A549 (cell line): ENCODE results near the gene PRDM11. TPM values are rescaled to one million over a fixed set of nuclear protein-coding genes. Genes with fewer than 3 reads are reported as not detected.
A peak's percentile ranks its signal among the peaks of the same experiment; 100 is the strongest.

Experiments used
- ATAC-seq, 2 experiments: fragments of 200-7000 bp in 1 of 2; fragments of >200 bp in 1 of 2; cut with Nextera tagmentation in 1 of 2; cut with Tn5 transposase in 1 of 2; 3 replicates each; pipeline versions ENCODE4 v1.8.0 to v1.9.1; 2018 to 2020; ENCODE audit warnings: mild to moderate bottlenecking in 1 of 2, moderate library complexity in 1 of 2
- CTCF ChIA-PET: fragments of 300-600 bp; sonication (Branson Sonifier 250); formaldehyde crosslinking; extraction: SDS; loops from one replicate; lab custom pipeline; 2021; ENCODE audit warnings: antibody characterized with exemption, inconsistent platforms; lab: Yijun Ruan, JAX
- POLR2A ChIA-PET: fragments of 350-600 bp; formaldehyde crosslinking; extraction: SDS; loops from one replicate; lab custom pipeline; 2021; ENCODE audit warnings: antibody characterized with exemption, inconsistent platforms; lab: Yijun Ruan, JAX
- DNase-seq, 2 experiments: peaks; one replicate each; pipeline versions ENCODE4 v3.0.0 to v3.0.0-alpha.2; 2011 to 2016; ENCODE audit warnings: low read depth in 1 of 2, low spot score in 1 of 2
- FAIRE-seq: peaks from 2 replicates; lab custom pipeline; 2011; peaks lifted over from hg19 to GRCh38; lab: Jason Lieb, UNC
- H3K27ac ChIP-seq, 2 experiments: fragments of >200 bp; sonication (Bioruptor Twin); formaldehyde crosslinking; 3 replicates each; pipeline ENCODE4 v1.5.1; 2016 to 2017
- H3K4me1 ChIP-seq: fragments of >200 bp; sonication (Bioruptor Twin); formaldehyde crosslinking; 3 replicates; pipeline ENCODE4 v1.6.1; 2016
- H3K4me2 ChIP-seq: fragments of >200 bp; sonication (Bioruptor Twin); formaldehyde crosslinking; 3 replicates; pipeline ENCODE4 v1.6.1; 2016
- H3K4me3 ChIP-seq: fragments of >200 bp; sonication (Bioruptor Twin); formaldehyde crosslinking; 3 replicates; pipeline ENCODE4 v1.5.1; 2016
- H3K9me3 ChIP-seq: fragments of >200 bp; sonication (Bioruptor Twin); formaldehyde crosslinking; 3 replicates; pipeline ENCODE4 v1.6.1; 2016
- CEBPB ChIP-seq, 2 experiments: fragments of >200 bp in 1 of 2; sonication (Bioruptor Twin) in 1 of 2; formaldehyde crosslinking in 1 of 2; IDR thresholded peaks; 2 replicates each; pipeline ENCODE4 v1.6.1; 2012 to 2016
- FOSL2 ChIP-seq, 2 experiments: fragments of 450-650 bp in 1 of 2; fragments of >200 bp in 1 of 2; sonication (Bioruptor Twin) in 1 of 2; formaldehyde crosslinking; IDR thresholded peaks; 2 replicates each; pipeline versions ENCODE4 v1.5.0 to v1.6.1; 2016 to 2020; ENCODE audit warnings: mild to moderate bottlenecking in 1 of 2, moderate library complexity in 1 of 2
- HOXB13 ChIP-seq: fragments of 250-450 bp; sonication (Bioruptor Pico); IDR thresholded peaks from 2 replicates; pipeline ENCODE4 v1.5.0; 2020; ENCODE audit warnings: low read depth, mild to moderate bottlenecking, moderate library complexity
- JUN ChIP-seq, 2 experiments: fragments of >200 bp; sonication (Bioruptor Twin); formaldehyde crosslinking; IDR thresholded peaks; 2 replicates in 1 of 2; 3 replicates in 1 of 2; pipeline ENCODE4 v1.6.1; 2016 to 2017
- RAD21 ChIP-seq, 2 experiments: fragments of >200 bp in 1 of 2; sonication (Bioruptor Twin) in 1 of 2; formaldehyde crosslinking in 1 of 2; IDR thresholded peaks in 1 of 2; conservative IDR thresholded peaks in 1 of 2; 2 replicates in 1 of 2; 3 replicates in 1 of 2; pipeline ENCODE4 v1.6.1; 2012 to 2018; ENCODE audit warnings: inconsistent platforms in 1 of 2
- RARB ChIP-seq: fragments of 250-450 bp; sonication (Bioruptor Pico); IDR thresholded peaks from 2 replicates; pipeline ENCODE4 v1.8.0; 2021; ENCODE audit warnings: mild to moderate bottlenecking, moderate library complexity
- SMC3 ChIP-seq: fragments of >200 bp; sonication (Bioruptor Twin); formaldehyde crosslinking; IDR thresholded peaks from 3 replicates; pipeline ENCODE4 v1.6.1; 2018; ENCODE audit warnings: inconsistent platforms
- ZFP36 ChIP-seq: fragments of 450-650 bp; IDR thresholded peaks from 2 replicates; pipeline ENCODE4 v1.6.1; 2014; ENCODE audit warnings: borderline replicate concordance; ENCODE audit not compliant: partially characterized antibody
- ZSCAN20 ChIP-seq: fragments of 250-450 bp; sonication (Bioruptor Pico); IDR thresholded peaks from 2 replicates; pipeline ENCODE4 v1.8.0; 2022; ENCODE audit warnings: mild to moderate bottlenecking, moderate library complexity
- WGBS: methylation state at CpG from one replicate; pipeline ENCODE4 v1.1.6; 2017; ENCODE audit errors: missing lambda C conversion rate; 5-methylcytosine and 5-hydroxymethylcytosine counted together
- polyA plus RNA-seq, 4 experiments: library from polyadenylated mRNA; depleted of rRNA in 3 of 4; stranded (reverse); fragments of >200 nt; fragmentation: RNase III in 1 of 4; extraction: RNeasy Plus Mini Kit Qiagen cat#74134 plus additional on column Dnase treatment in 1 of 4; gene quantifications; 2 replicates in 3 of 4; 3 replicates in 1 of 4; pipeline ENCODE4 v1.2.3, GENCODE V29; 2011 to 2017
- TF ChIP-seq, protein P1 (sequence below): fragments of >200 bp; sonication (Bioruptor Twin); formaldehyde crosslinking; IDR thresholded peaks from 3 replicates; pipeline ENCODE4 v1.5.1; 2016
- TF ChIP-seq, protein P2 (sequence below): fragments of 150-350 bp; IDR thresholded peaks from 2 replicates; pipeline ENCODE4 v1.6.1; 2014; ENCODE audit warnings: low read depth, mild to moderate bottlenecking, low read length

PRDM11 gene
- polyA plus RNA-seq, 2 of the 4 experiments (the other 2 are of a cell fraction), result 4.3 to 5.3 TPM

DNA sequence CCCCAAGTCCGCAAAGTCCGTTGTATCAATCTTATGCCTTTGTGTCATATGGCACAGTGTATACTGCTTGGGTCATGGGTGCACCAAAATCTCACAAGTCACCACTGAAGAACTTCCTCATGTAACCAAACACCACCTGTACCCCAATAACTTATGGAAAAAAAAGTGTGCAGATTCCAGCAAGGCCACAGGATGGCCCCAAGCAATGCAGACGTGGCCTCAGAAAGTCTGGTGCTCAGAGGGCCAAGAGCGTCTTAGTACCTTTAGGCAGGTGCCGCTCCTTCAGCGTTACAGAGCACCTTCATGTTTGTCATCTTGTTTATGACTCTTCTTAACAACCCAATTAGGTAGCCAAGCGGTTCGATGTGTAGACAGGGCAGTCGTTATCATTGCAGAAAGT, 65.3 kb downstream of the PRDM11 start:
- POLR2A ChIA-PET, result no interaction called here
- Histone ChIP-seq H3K9me3 (no peaks in the 10 kb centered on the region), H3K4me3 (no peak overlapping the region), H3K4me1 (no peaks in the 10 kb centered on the region), H3K27ac (no peak overlapping the region), H3K4me2 (no peak overlapping the region)
- FAIRE-seq (no peak), ATAC-seq (peak in 1 of 2 experiments; percentile 41; a peak in 2 of 6 replicates), DNase-seq (no peak)
- CTCF ChIA-PET, result interaction anchor here (0.7 to 2.6 kb wide), 5 partner anchors 22 to 445 kb away, joined by 3 to 12 read pairs (median 3); no protein-coding TSS in a partner anchor
- WGBS, result 83% methylated on average over 9 of the region's 9 CpGs
- TF ChIP-seq RAD21 (conservative IDR thresholded peaks at IDR 0.05 in 1 of 2, IDR thresholded peaks at IDR 0.05 in 1 of 2) (peak; percentile 32 to 40; a peak in 2 of 5 replicates), SMC3 (peak; percentile 46; the same call in 2 of the 3 replicates), HOXB13 (CRISPR knock-in tag) (no peak)
- TF ChIP-seq, protein P1, sequence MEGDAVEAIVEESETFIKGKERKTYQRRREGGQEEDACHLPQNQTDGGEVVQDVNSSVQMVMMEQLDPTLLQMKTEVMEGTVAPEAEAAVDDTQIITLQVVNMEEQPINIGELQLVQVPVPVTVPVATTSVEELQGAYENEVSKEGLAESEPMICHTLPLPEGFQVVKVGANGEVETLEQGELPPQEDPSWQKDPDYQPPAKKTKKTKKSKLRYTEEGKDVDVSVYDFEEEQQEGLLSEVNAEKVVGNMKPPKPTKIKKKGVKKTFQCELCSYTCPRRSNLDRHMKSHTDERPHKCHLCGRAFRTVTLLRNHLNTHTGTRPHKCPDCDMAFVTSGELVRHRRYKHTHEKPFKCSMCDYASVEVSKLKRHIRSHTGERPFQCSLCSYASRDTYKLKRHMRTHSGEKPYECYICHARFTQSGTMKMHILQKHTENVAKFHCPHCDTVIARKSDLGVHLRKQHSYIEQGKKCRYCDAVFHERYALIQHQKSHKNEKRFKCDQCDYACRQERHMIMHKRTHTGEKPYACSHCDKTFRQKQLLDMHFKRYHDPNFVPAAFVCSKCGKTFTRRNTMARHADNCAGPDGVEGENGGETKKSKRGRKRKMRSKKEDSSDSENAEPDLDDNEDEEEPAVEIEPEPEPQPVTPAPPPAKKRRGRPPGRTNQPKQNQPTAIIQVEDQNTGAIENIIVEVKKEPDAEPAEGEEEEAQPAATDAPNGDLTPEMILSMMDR, result peak; percentile 32
- TF ChIP-seq, all 56 proteins: peak for 3

DNA sequence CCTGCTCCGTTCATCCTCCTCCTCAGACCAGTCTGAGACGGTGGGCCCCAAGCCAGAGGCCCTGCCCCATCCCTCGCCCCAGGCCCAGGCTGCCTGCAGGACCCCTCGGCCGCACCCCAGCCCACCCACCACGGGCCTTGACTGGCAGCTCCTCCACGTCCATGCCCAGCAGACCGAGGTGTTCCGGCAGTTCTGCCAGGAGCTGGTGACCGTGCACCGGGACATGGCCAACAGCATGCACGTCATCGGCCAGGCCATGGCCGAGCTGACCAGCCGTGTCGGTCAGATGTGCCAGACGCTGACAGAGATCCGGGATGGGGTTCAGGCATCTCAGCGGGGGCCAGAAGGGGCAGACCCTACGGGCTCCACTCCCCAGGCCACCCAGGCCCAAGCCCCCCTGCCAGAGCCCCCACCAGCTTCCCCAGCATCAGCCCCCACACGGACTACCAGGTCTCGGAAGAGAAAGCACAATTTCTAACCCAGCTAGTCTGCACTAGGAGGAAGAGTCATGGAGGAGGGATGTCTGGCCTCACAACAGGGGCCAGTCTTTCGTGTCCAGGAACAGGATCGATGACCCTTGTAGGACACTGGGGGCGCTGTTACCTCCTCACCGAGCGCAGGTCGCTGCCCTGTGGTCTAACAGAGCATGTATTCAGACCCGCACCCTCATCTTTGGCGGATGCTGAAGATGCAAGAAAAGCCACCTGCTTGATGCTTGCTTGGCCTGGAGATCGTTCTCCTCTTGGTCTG, 66.3 kb downstream of the PRDM11 start:
- Histone ChIP-seq H3K9me3 (no peaks in the 10 kb centered on the region), H3K4me2 (no peak overlapping the region), H3K27ac (no peak overlapping the region), H3K4me3 (no peak overlapping the region), H3K4me1 (no peaks in the 10 kb centered on the region)
- CTCF ChIA-PET, result interaction anchor here (0.7 to 2.6 kb wide), 8 partner anchors 21 to 444 kb away, joined by 3 to 12 read pairs (median 3); partner anchors contain the start of gene SYT13
- POLR2A ChIA-PET, result no interaction called here
- ATAC-seq, result peak; percentile 55 to 81; a peak in 3 of 6 replicates
- 89% methylated on average over 12 of the region's 31 CpGs for WGBS
- TF ChIP-seq ZSCAN20 (CRISPR knock-in tag), result no peak
- no peak for TF ChIP-seq ZFP36
- TF ChIP-seq FOSL2 (IDR thresholded peaks at IDR 0.05), result no peak
- TF ChIP-seq FOSL2 (CRISPR knock-in tag; IDR thresholded peaks at IDR 0.05), result no peak
- TF ChIP-seq, protein P1, result peak; percentile 18; the same call in 1 of the 3 replicates
- TF ChIP-seq, protein P2, sequence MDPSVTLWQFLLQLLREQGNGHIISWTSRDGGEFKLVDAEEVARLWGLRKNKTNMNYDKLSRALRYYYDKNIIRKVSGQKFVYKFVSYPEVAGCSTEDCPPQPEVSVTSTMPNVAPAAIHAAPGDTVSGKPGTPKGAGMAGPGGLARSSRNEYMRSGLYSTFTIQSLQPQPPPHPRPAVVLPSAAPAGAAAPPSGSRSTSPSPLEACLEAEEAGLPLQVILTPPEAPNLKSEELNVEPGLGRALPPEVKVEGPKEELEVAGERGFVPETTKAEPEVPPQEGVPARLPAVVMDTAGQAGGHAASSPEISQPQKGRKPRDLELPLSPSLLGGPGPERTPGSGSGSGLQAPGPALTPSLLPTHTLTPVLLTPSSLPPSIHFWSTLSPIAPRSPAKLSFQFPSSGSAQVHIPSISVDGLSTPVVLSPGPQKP, result no peak
- no peak for TF ChIP-seq JUN (IDR thresholded peaks at IDR 0.05)
- DNase-seq, result peak; percentile 25 to 39
- no peak for FAIRE-seq

DNA sequence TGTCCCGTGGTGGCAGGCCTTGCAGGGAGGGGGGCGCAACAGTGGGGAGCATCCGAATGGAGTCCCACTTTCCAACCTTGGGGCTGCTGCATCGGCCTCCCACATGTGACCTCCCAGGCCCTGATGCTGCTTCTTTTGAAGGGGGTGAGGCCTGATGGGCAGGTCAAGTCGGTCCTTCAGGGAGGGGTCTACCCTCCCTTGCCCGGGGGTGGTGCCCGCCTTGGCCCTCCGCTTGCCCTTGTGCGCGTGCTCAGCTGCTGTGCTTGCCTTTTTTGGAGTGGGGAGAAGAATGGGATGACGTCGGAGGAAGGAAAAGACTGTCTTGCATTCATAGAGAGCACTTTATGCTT, 66.9 kb downstream of the PRDM11 start:
- Histone ChIP-seq H3K4me3 (no peak overlapping the region), H3K9me3 (no peaks in the 10 kb centered on the region), H3K27ac (no peak overlapping the region), H3K4me1 (no peaks in the 10 kb centered on the region), H3K4me2 (no peak overlapping the region)
- FAIRE-seq, result no peak
- ATAC-seq, result no peak
- no peak for DNase-seq
- TF ChIP-seq RARB (CRISPR knock-in tag) (no peak), CEBPB (IDR thresholded peaks at IDR 0.05) (no peak)
- POLR2A ChIA-PET, result no interaction called here
- 93% methylated on average over 12 of the region's 12 CpGs for WGBS
- CTCF ChIA-PET, result interaction anchor here (0.7 to 2.6 kb wide), 6 partner anchors 9 to 110 kb away, joined by 3 to 12 read pairs (median 3); partner anchors contain the start of gene SYT13
